B cell (primary cell): ENCODE measurements around the gene TFCP2. TPM values are rescaled to one million over a fixed set of nuclear protein-coding genes. Genes with fewer than 3 reads are reported as not detected.

Experiments used
- ATAC-seq: fragments of 200-7000 bp; cut with Tn5 transposase; one replicate; pipeline ENCODE4 v1.10.0; 2021; ENCODE audit warnings: low read depth, mild to moderate bottlenecking, moderate number of reproducible peaks, moderate library complexity
- CTCF ChIA-PET: fragments of 350-600 bp; sonication (Branson Sonifier 250); formaldehyde crosslinking; loops from one replicate; lab custom pipeline; 2021; ENCODE audit warnings: antibody characterized with exemption, inconsistent platforms; lab: Charles Lee
- POLR2A ChIA-PET: fragments of 350-600 bp; sonication (Branson Sonifier 250); formaldehyde crosslinking; loops from one replicate; lab custom pipeline; 2021; ENCODE audit warnings: antibody characterized with exemption; lab: Charles Lee
- DNase-seq: peaks from one replicate; pipeline ENCODE4 v3.0.0; 2013
- H2AFZ ChIP-seq: 2 replicates; pipeline ENCODE4 v1.6.1; 2012; ENCODE audit warnings: mild to moderate bottlenecking, low read depth, low read length; ENCODE audit not compliant: insufficient read depth, poor library complexity, severe bottlenecking
- H3K27ac ChIP-seq, 2 donors: 1 replicate in 1 of 2; 2 replicates in 1 of 2; pipeline ENCODE4 v1.5.1; 2012 to 2013; ENCODE audit warnings: low read length in 2 of 2, mild to moderate bottlenecking in 2 of 2, moderate library complexity in 1 of 2
- H3K27me3 ChIP-seq, 4 experiments: fragments of 200-600 bp in 1 of 4; sonication (generic) in 1 of 4; replicated peaks in 1 of 4; 1 replicate in 2 of 4; 2 replicates in 2 of 4; pipeline versions ENCODE4 v1.6.1 to v1.7.0; 2013 to 2016; ENCODE audit warnings: low read length in 3 of 4, mild to moderate bottlenecking in 2 of 4, mixed read lengths in 1 of 4, moderate library complexity in 1 of 4; ENCODE audit not compliant: insufficient read depth in 4 of 4, control insufficient read depth in 3 of 4; ENCODE audit errors: control extremely low read depth in 1 of 4
- H3K36me3 ChIP-seq, 2 experiments: replicated peaks in 1 of 2; 1 replicate in 1 of 2; 2 replicates in 1 of 2; pipeline versions ENCODE4 v1.6.1 to v1.7.1; 2013; ENCODE audit warnings: low read length in 1 of 2; ENCODE audit not compliant: insufficient read depth in 2 of 2, control insufficient read depth in 1 of 2; ENCODE audit errors: control extremely low read depth in 1 of 2, extremely low read depth in 1 of 2
- H3K4me1 ChIP-seq, 2 donors: fragments of 200-600 bp in 1 of 2; sonication (generic) in 1 of 2; 1 replicate in 1 of 2; 2 replicates in 1 of 2; pipeline versions ENCODE4 v1.5.1 to v1.6.1; 2013 to 2017; ENCODE audit warnings: low read length in 2 of 2; ENCODE audit not compliant: control insufficient read depth in 2 of 2, insufficient read depth in 2 of 2
- H3K4me2 ChIP-seq: replicated peaks from 2 replicates; pipeline ENCODE3; 2012; ENCODE audit warnings: mild to moderate bottlenecking, low read depth, low read length; ENCODE audit not compliant: poor library complexity, severe bottlenecking
- H3K4me3 ChIP-seq, 5 experiments: fragments of 200-600 bp in 1 of 5; sonication (generic) in 1 of 5; 1 replicate in 3 of 5; 2 replicates in 2 of 5; pipeline versions ENCODE4 v1.5.1 to v1.7.0; 2011 to 2016; ENCODE audit warnings: low read length in 4 of 5, mild to moderate bottlenecking in 4 of 5, low read depth in 2 of 5, control low read depth in 1 of 5, moderate library complexity in 1 of 5; ENCODE audit not compliant: insufficient read depth in 1 of 5; ENCODE audit errors: control extremely low read depth in 1 of 5, extremely low read depth in 1 of 5
- H3K79me2 ChIP-seq: fragments of 200-600 bp; sonication (generic); one replicate; pipeline ENCODE4 v1.6.0; 2016; ENCODE audit warnings: low read length; ENCODE audit not compliant: control insufficient read depth, insufficient read depth
- H3K9ac ChIP-seq: fragments of 200-600 bp; sonication (generic); 2 replicates; pipeline ENCODE4 v1.6.1; 2017; ENCODE audit warnings: mild to moderate bottlenecking, low read length, moderate library complexity
- H3K9me3 ChIP-seq, 3 donors: one replicate each; pipeline versions ENCODE4 v1.6.1 to v1.7.1; 2013; ENCODE audit warnings: low read length in 2 of 3; ENCODE audit not compliant: control insufficient read depth in 2 of 3, insufficient read depth in 1 of 3; ENCODE audit errors: control extremely low read depth in 1 of 3
- H4K20me1 ChIP-seq: 2 replicates; pipeline ENCODE4 v1.6.0; 2012; ENCODE audit warnings: mild to moderate bottlenecking, low read length; ENCODE audit not compliant: insufficient read depth, control insufficient read depth, poor library complexity, severe bottlenecking
- H3K27ac Mint-ChIP-seq: one replicate; pipeline ENCODE4 v1.8.0; 2021; ENCODE audit warnings: mixed read lengths
- H3K27me3 Mint-ChIP-seq: one replicate; pipeline ENCODE4 v1.8.0; 2021; ENCODE audit warnings: mixed read lengths
- H3K4me1 Mint-ChIP-seq: one replicate; pipeline ENCODE4 v1.8.0; 2021; ENCODE audit warnings: mixed read lengths
- H3K4me3 Mint-ChIP-seq: one replicate; pipeline ENCODE4 v1.8.0; 2021; ENCODE audit warnings: mixed read lengths
- H3K9me3 Mint-ChIP-seq: one replicate; pipeline ENCODE4 v1.8.0; 2022; ENCODE audit warnings: mixed read lengths; ENCODE audit not compliant: insufficient read depth
- EZH2 ChIP-seq: IDR thresholded peaks from 2 replicates; pipeline ENCODE4 v1.6.1; 2012; ENCODE audit warnings: borderline replicate concordance, low read depth, mild to moderate bottlenecking, moderate library complexity, low read length; ENCODE audit not compliant: insufficient read depth, poor library complexity, severe bottlenecking
- WGBS: methylation state at CpG from one replicate; pipeline ENCODE4 v1.1.5; 2013; ENCODE audit warnings: missing lambda C conversion rate; ENCODE audit not compliant: insufficient coverage; 5-methylcytosine and 5-hydroxymethylcytosine counted together
- intact Hi-C: fragments of 100-400 bp; cut with micrococcal nuclease; formaldehyde crosslinking; loops from one replicate; pipeline ENCODE4 v1.10.0; 2022
- polyA plus RNA-seq: library from polyadenylated mRNA; depleted of rRNA; stranded (reverse); fragments of >200 nt; gene quantifications from 2 replicates; pipeline ENCODE4 v1.2.3, GENCODE V29; 2012
- total RNA-seq, 2 donors: library from RNA; stranded (reverse); fragments of 120-200 nt in 1 of 2; gene quantifications; 1 replicate in 1 of 2; 2 replicates in 1 of 2; pipeline versions ENCODE4 v1.2.3 to v1.2.4, GENCODE V29; 2013 to 2022
- TF ChIP-seq, protein P1 (sequence below): fragments of 200-600 bp; IDR thresholded peaks from one replicate; pipeline ENCODE4 v1.8.0; 2022; ENCODE audit warnings: antibody characterized with exemption, mild to moderate bottlenecking

The TFCP2 gene
- total and polyA plus RNA-seq, 2 donors (not counting 1 experiment from before 2014, with no cell fraction given) = 12.1 to 38.8 TPM

DNA sequence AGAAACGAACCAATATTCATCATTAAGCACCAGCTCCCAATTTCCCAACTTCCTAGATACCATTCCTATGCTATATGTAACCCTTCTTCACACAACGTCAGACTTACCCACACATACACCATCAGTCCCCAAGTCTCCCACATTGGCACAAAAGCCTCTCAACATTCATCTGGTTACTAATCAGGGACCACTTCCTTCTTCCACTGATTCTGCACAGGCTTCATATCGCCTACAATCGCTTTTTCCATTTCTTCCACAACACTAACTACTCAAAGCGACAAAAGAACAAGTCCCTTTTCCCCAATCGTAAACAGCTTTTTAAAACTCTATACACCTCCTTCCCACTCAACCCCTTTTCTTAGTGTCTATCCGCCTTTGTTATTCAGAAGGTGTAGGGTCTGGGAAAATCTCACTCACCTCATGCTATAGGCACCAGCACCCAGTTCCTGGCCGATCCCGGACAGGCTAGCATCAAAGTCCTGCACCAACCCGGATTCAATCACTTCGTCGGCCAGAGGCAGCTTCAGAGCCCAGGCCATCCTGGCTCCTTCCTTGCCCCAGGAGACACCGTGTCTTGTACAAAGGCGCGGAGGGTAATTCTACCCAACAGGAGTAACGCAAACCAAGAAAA, 936 bp downstream of the TFCP2 start:
- peaks cover 16 to 19% of the 10 kb centered on the region in 2 donors for H3K4me1 ChIP-seq
- TF ChIP-seq EZH2 = no peak
- TF ChIP-seq, protein P1, sequence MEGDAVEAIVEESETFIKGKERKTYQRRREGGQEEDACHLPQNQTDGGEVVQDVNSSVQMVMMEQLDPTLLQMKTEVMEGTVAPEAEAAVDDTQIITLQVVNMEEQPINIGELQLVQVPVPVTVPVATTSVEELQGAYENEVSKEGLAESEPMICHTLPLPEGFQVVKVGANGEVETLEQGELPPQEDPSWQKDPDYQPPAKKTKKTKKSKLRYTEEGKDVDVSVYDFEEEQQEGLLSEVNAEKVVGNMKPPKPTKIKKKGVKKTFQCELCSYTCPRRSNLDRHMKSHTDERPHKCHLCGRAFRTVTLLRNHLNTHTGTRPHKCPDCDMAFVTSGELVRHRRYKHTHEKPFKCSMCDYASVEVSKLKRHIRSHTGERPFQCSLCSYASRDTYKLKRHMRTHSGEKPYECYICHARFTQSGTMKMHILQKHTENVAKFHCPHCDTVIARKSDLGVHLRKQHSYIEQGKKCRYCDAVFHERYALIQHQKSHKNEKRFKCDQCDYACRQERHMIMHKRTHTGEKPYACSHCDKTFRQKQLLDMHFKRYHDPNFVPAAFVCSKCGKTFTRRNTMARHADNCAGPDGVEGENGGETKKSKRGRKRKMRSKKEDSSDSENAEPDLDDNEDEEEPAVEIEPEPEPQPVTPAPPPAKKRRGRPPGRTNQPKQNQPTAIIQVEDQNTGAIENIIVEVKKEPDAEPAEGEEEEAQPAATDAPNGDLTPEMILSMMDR = no peak
- peak overlapping the region; percentile 96 for H2AFZ ChIP-seq
- ChIA-PET POLR2A (interaction anchor here (1.6 kb wide), 1 partner anchor 46 kb away, joined by 4 read pairs; the partner anchor contains the start of gene POU6F1), CTCF (no interaction called here)
- no peaks in the 10 kb centered on the region for H3K36me3 ChIP-seq
- peak overlapping the region; percentile 86 for H3K4me2 ChIP-seq
- DNase-seq (no peak), ATAC-seq (no peak)
- H3K9ac ChIP-seq = peak overlapping the region; percentile 98
- peaks cover 4% of the 10 kb centered on the region for H4K20me1 ChIP-seq
- Mint-ChIP-seq H3K27ac (no peak overlapping the region), H3K27me3 (no peaks in the 10 kb centered on the region), H3K4me1 (peaks cover 18% of the 10 kb centered on the region), H3K4me3 (no peak overlapping the region), H3K9me3 (no peaks in the 10 kb centered on the region)
- 6% methylated on average over 13 of the region's 16 CpGs for WGBS
- intact Hi-C loops = loop anchor here (2.0 to 5.0 kb wide), 2 partner anchors 150 to 347 kb away; partner anchors contain the start of gene BIN2
- H3K4me3 ChIP-seq = peak overlapping the region; percentile 75 to 100 (median 88)
- peaks cover 58% of the 10 kb centered on the region for H3K79me2 ChIP-seq
- no peaks in the 10 kb centered on the region for H3K9me3 ChIP-seq
- no peaks in the 10 kb centered on the region for H3K27me3 ChIP-seq
- peak overlapping the region in 1 of 2 donors; percentile 96 for H3K27ac ChIP-seq

DNA sequence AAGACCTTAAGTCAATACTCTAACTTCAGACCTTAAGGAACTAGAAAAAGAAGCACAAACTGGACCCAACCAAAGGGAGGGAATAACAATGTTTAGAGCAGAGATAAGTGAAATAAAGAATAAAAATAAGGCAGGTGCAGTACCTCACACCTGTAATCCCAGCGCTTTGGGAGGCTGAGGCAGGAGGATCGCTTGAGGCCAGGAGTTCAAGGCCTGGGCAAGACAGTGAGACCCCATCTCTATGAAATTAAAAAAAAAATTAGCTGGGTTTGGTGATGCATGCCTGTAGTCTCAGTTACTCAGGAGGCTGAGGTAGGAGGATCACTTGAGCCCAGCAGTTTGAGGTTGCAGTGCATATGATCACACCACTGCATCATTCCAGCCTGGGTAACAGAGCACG, 9.1 kb downstream of the TFCP2 start:
- peaks cover 22% of the 10 kb centered on the region for H4K20me1 ChIP-seq
- no peak overlapping the region for H3K4me3 Mint-ChIP-seq
- H3K4me1 ChIP-seq = no peaks in the 10 kb centered on the region
- no peaks in the 10 kb centered on the region for H3K36me3 ChIP-seq
- no peaks in the 10 kb centered on the region for H3K27me3 ChIP-seq
- no peak overlapping the region for H3K27ac ChIP-seq
- DNase-seq (no peak), ATAC-seq (no peak)
- 100% methylated on average over 2 of the region's 3 CpGs for WGBS
- no peak overlapping the region for H3K4me3 ChIP-seq
- intact Hi-C loops = no loop called here
- TF ChIP-seq EZH2 = no peak
- TF ChIP-seq, protein P1 = no peak
- no peaks in the 10 kb centered on the region for H3K9me3 Mint-ChIP-seq
- no peak overlapping the region for H3K27ac Mint-ChIP-seq
- peaks cover 74% of the 10 kb centered on the region for H3K79me2 ChIP-seq
- no peak overlapping the region for H3K4me2 ChIP-seq
- ChIA-PET CTCF (no interaction called here), POLR2A (no interaction called here)
- H3K9ac ChIP-seq = no peak overlapping the region
- peaks cover 30% of the 10 kb centered on the region for H3K4me1 Mint-ChIP-seq
- H3K9me3 ChIP-seq = no peaks in the 10 kb centered on the region
- no peak overlapping the region for H2AFZ ChIP-seq
- no peaks in the 10 kb centered on the region for H3K27me3 Mint-ChIP-seq
